ENCODE results near the gene LPIN1.

LPIN1 gene

GRCh38 chr2:11867926-11868325, 121.5 kb downstream of the LPIN1 start:
- DNase-seq (ENCODE audit: low read depth), result no peak

GRCh38 chr2:11869391-11869991, 123.1 kb downstream of the LPIN1 start:
- DNase-seq (ENCODE audit: low read depth), result no peak

- no peak for DNase-seq (ENCODE audit: low read depth)
Measured at GRCh38 chr2:11870064-11870463, 123.6 kb downstream of the LPIN1 start.

- DNase-seq (ENCODE audit: low read depth), result no peak
Measured at GRCh38 chr2:11870584-11870983, 124.2 kb downstream of the LPIN1 start.

- no peak for DNase-seq (ENCODE audit: low read depth)
Measured at GRCh38 chr2:11871421-11871820, 125.0 kb downstream of the LPIN1 start.

GRCh38 chr2:11872247-11872947, 126.0 kb downstream of the LPIN1 start:
- no peak for DNase-seq (ENCODE audit: low read depth)

- DNase-seq (ENCODE audit: low read depth), result no peak
Measured at GRCh38 chr2:11872948-11873269, 126.5 kb downstream of the LPIN1 start.

GRCh38 chr2:11873356-11874154, 127.1 kb downstream of the LPIN1 start:
- no peak for DNase-seq (ENCODE audit: low read depth)

- DNase-seq (ENCODE audit: low read depth), result no peak
Measured at GRCh38 chr2:11874861-11875260, 128.4 kb downstream of the LPIN1 start.

- DNase-seq (ENCODE audit: low read depth), result no peak
Measured at GRCh38 chr2:11875481-11875880, 129.0 kb downstream of the LPIN1 start.

- no peak for DNase-seq (ENCODE audit: low read depth)
Measured at GRCh38 chr2:11876436-11876835, 130.0 kb downstream of the LPIN1 start.

- no peak for DNase-seq (ENCODE audit: low read depth)
Measured at GRCh38 chr2:11876889-11877288, 130.5 kb downstream of the LPIN1 start.

Data from activated T-cell treated with anti-CD3 and anti-CD28 coated beads for 48 hours (primary cell).